ENCODE measurements around the gene CCNB3.

CCNB3 gene

DNA sequence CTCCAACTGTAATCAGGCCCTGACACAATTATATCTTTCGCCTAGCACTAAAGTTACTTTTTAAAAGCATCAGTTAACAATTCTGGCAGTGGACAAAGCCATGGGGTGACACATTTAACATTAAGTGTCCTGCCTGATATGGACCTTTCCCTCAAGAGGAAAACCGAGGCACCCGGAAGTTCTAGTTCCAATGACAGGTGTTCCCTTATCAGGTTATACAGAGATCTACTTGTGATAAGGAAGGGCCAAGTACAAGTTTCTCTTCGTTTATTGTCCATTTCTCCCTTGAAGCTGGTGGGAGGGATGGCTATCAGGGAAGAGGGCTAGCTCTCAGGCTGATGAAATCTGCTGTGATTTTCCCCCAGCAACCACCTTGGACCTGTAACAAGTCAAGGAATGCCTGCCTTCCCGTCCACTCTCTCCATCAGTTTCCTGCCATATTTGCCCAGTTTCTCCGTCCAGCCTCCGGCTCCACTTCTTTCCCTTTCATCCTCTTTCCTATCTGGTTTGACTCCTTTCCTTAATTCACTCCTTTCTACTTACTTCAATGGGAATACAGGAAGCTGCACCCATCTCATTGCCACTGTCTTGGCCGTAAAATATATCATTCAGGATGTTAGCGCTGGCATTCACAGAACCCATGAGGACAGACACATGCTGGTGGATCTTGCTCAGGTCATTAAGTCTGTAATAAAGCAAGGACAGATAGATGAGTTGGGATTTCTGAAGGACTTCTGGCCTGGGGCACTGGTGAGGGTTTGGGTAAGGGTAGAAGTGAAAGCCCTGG, 171.1 kb downstream of the CCNB3 start:
- DNase-seq: no peak
- Histone ChIP-seq H2AFZ (ENCODE audit: low read length) (no peak overlapping the region), H4K20me1 (ENCODE audit: insufficient read depth, low read length) (no peaks in the 10 kb centered on the region), H3K27ac (ENCODE audit: low read length) (no peak overlapping the region), H3K4me3 (ENCODE audit: low read length) (no peak overlapping the region), H3K4me2 (ENCODE audit: low read depth, low read length) (no peak overlapping the region), H3F3A (ENCODE audit: insufficient read depth, low read length) (no peaks in the 10 kb centered on the region), H3K36me3 (replicated peaks; ENCODE audit: insufficient read depth, low read length) (no peaks in the 10 kb centered on the region), H3K27me3 (replicated peaks; ENCODE audit: insufficient read depth, low read length) (no peaks in the 10 kb centered on the region), H3K9me3 (replicated peaks; ENCODE audit: insufficient read depth, low read length) (no peaks in the 10 kb centered on the region), H3K9me2 (replicated peaks; ENCODE audit: insufficient read depth, low read length) (no peaks in the 10 kb centered on the region), H3K9ac (ENCODE audit: low read length) (no peak overlapping the region), H3K79me2 (ENCODE audit: low read length) (no peaks in the 10 kb centered on the region), H3K4me1 (ENCODE audit: low read length) (no peaks in the 10 kb centered on the region)
- TF ChIP-seq, protein P1, sequence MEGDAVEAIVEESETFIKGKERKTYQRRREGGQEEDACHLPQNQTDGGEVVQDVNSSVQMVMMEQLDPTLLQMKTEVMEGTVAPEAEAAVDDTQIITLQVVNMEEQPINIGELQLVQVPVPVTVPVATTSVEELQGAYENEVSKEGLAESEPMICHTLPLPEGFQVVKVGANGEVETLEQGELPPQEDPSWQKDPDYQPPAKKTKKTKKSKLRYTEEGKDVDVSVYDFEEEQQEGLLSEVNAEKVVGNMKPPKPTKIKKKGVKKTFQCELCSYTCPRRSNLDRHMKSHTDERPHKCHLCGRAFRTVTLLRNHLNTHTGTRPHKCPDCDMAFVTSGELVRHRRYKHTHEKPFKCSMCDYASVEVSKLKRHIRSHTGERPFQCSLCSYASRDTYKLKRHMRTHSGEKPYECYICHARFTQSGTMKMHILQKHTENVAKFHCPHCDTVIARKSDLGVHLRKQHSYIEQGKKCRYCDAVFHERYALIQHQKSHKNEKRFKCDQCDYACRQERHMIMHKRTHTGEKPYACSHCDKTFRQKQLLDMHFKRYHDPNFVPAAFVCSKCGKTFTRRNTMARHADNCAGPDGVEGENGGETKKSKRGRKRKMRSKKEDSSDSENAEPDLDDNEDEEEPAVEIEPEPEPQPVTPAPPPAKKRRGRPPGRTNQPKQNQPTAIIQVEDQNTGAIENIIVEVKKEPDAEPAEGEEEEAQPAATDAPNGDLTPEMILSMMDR (IDR thresholded peaks at IDR 0.05; ENCODE audit: low read length): no peak
- no peak for TF ChIP-seq EZH2phosphoT487 (IDR thresholded peaks at IDR 0.05; ENCODE audit: low read length)
- no peak for TF ChIP-seq EZH2 (optimal IDR thresholded peaks at IDR 0.05; ENCODE audit: low read depth, low read length)

DNA sequence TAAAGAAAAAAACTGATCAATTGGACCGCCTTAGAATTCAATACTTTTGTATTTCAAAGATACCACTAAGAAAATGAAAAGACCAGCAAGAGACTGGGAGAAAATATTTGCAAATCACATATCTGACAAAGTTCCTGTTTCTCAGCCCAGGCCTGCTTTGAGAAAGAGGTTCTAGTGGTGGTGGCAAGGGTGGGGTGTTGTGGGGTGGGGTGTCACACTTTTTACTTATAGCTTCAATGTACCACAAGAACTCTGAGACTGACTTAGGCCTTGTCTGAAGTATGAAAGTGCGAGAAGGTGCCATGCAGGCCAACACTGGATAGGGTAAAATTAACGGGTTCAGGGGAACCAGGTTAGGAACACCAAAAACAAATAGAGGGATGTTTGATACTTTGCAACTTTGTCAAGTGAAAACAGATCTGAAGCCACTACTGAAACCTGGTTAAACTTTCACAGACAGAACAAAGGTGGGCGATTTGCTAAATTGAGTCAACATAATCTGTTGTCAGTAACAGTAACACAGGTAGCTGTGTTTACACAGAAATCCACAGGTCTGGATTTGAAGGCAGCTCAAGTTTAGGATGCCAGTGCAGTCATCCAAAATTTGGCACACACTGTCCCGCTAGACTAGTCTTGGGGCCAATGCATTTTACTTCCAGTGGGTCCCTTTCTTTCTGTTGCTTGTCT, 177.3 kb downstream of the CCNB3 start:
- H3K9me2 ChIP-seq (replicated peaks; ENCODE audit: insufficient read depth, low read length): no peaks in the 10 kb centered on the region
- no peak overlapping the region for H3K4me2 ChIP-seq (ENCODE audit: low read depth, low read length)
- no peak overlapping the region for H3K4me3 ChIP-seq (ENCODE audit: low read length)
- no peaks in the 10 kb centered on the region for H3K79me2 ChIP-seq (ENCODE audit: low read length)
- H3F3A ChIP-seq (ENCODE audit: insufficient read depth, low read length): no peaks in the 10 kb centered on the region
- TF ChIP-seq, protein P1 (IDR thresholded peaks at IDR 0.05; ENCODE audit: low read length): no peak
- TF ChIP-seq EZH2 (optimal IDR thresholded peaks at IDR 0.05; ENCODE audit: low read depth, low read length) (no peak), EZH2phosphoT487 (IDR thresholded peaks at IDR 0.05; ENCODE audit: low read length) (no peak)
- DNase-seq: no peak
- H3K9me3 ChIP-seq (replicated peaks; ENCODE audit: insufficient read depth, low read length): no peaks in the 10 kb centered on the region
- no peak overlapping the region for H2AFZ ChIP-seq (ENCODE audit: low read length)
- no peaks in the 10 kb centered on the region for H4K20me1 ChIP-seq (ENCODE audit: insufficient read depth, low read length)
- H3K27me3 ChIP-seq (replicated peaks; ENCODE audit: insufficient read depth, low read length): no peaks in the 10 kb centered on the region
- no peak overlapping the region for H3K9ac ChIP-seq (ENCODE audit: low read length)
- H3K27ac ChIP-seq (ENCODE audit: low read length): no peak overlapping the region
- H3K36me3 ChIP-seq (replicated peaks; ENCODE audit: insufficient read depth, low read length): no peaks in the 10 kb centered on the region
- no peaks in the 10 kb centered on the region for H3K4me1 ChIP-seq (ENCODE audit: low read length)

DNA sequence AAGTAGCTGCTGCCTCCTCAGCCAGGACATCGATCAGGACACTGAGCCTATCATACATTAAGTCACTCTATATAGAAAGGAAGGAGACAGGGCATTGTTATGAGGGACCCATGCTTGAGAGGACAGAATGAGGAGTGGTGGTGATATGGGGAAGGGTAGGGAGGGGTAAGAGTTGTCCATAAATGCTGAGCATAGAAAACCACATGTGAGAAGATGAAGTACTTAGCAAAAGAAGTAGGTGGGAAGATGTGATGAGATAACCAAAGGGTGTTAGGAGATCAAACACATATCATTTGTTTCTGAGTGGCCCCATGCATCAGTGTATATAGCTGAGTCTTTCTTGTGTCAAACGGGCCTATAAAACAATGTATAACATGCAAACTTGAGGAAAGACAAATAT, 182.0 kb downstream of the CCNB3 start:
- Histone ChIP-seq H3K9me2 (replicated peaks; ENCODE audit: insufficient read depth, low read length) (no peaks in the 10 kb centered on the region), H3K36me3 (replicated peaks; ENCODE audit: insufficient read depth, low read length) (no peaks in the 10 kb centered on the region), H3K9ac (ENCODE audit: low read length) (no peak overlapping the region), H2AFZ (ENCODE audit: low read length) (no peak overlapping the region), H3K4me3 (ENCODE audit: low read length) (no peak overlapping the region), H3K9me3 (replicated peaks; ENCODE audit: insufficient read depth, low read length) (no peaks in the 10 kb centered on the region), H3K27ac (ENCODE audit: low read length) (no peak overlapping the region), H3K27me3 (replicated peaks; ENCODE audit: insufficient read depth, low read length) (no peaks in the 10 kb centered on the region), H3F3A (ENCODE audit: insufficient read depth, low read length) (no peaks in the 10 kb centered on the region), H3K4me2 (ENCODE audit: low read depth, low read length) (no peak overlapping the region), H3K79me2 (ENCODE audit: low read length) (no peaks in the 10 kb centered on the region), H3K4me1 (ENCODE audit: low read length) (no peaks in the 10 kb centered on the region), H4K20me1 (ENCODE audit: insufficient read depth, low read length) (no peaks in the 10 kb centered on the region)
- TF ChIP-seq, protein P1 (IDR thresholded peaks at IDR 0.05; ENCODE audit: low read length): no peak
- no peak for TF ChIP-seq EZH2phosphoT487 (IDR thresholded peaks at IDR 0.05; ENCODE audit: low read length)
- TF ChIP-seq EZH2 (optimal IDR thresholded peaks at IDR 0.05; ENCODE audit: low read depth, low read length): no peak
- DNase-seq: no peak

All from MM.1S (cell line).